HG03064 (cell line): ENCODE data around the gene LRRC26.

ENCODE experiments used
- ATAC-seq: cut with Tn5 transposase; IDR thresholded peaks from one replicate; pipeline ENCODE4 v1.9.1; 2021; ENCODE audit warnings: low read depth; ENCODE audit not compliant: unreplicated experiment

Gene LRRC26

DNA sequence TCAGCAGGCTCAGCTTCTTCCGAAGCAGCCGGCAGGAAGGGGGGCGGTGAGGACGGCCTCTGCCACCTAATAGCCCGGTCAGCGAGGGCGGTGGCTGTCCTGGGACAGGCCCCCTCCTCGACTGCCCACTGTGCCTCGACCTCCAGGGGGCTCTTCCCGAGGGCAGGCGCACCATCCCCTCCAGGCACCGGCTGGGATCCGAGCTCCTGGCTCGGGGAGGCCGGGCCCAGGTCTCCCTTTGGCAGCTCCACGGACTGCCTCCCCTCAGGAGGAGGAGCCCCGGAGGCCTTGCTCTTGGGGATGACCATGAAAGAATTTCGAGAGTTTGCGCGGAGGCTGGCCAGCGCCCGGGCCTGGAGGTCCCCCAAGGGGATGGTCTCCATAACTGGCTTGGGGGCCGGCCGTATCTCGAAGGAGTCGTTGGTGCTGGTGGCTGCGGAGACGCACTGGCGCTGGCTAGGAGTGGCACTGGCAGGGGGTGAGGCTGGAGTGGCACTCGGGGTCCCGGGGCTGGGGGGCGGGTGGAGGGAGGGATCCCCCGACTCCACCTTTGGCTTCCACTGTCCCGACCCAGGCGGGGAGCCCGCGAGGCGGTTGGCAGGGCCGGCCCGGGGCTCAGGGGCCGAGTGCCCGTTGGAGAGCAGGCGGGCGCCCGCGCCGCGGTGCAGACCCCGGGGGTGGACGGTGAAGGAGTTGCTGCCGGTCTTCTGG lies 29.7 kb upstream of the LRRC26 start:
- ATAC-seq, result no peak

DNA sequence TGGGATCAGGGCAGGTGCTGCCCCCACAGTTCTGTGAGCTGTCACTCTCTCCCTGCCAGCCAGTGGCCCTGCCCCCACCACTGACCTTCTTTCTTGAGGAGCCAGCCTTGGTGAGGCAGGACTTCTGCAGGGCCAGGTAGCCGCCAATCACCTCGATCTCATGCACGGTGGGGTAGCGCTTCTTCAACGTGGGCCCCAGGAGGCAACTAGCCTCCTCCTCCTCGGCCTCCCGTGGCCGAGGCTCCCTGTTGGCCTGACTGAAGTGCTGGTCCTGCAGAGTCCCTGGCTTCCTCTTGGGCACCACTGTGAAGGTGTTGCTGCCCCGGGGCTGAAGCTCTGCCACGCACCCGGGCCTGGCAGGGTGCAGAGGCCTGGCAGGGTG lies 29.0 kb upstream of the LRRC26 start:
- no peak for ATAC-seq

GRCh38 chr9:137198051-137198901 lies 28.4 kb upstream of the LRRC26 start:
- ATAC-seq, result no peak

- ATAC-seq, result no peak
These were observed 25.8 kb upstream of the LRRC26 start for GRCh38 chr9:137195525-137196220.

DNA sequence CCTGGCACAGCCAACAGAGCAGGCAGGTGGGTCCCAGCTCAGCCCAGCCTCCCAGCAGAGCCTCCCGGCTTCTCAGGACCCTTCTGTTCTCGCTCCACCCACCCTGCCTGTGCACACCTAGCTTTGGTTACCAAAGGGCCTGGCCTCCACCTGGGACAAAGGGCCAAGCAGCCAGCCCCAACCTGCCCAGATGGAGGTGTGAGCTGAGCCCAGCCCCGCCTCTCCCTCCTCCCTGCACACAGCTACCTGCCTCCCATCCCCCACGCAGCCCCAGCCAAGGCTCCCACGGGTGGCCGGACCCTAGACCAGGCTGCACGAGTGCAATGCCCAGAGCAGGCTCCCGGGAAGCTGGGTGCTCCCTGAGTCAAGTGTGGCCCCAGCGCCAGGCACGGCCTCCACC lies 25.1 kb upstream of the LRRC26 start:
- ATAC-seq, result no peak

DNA sequence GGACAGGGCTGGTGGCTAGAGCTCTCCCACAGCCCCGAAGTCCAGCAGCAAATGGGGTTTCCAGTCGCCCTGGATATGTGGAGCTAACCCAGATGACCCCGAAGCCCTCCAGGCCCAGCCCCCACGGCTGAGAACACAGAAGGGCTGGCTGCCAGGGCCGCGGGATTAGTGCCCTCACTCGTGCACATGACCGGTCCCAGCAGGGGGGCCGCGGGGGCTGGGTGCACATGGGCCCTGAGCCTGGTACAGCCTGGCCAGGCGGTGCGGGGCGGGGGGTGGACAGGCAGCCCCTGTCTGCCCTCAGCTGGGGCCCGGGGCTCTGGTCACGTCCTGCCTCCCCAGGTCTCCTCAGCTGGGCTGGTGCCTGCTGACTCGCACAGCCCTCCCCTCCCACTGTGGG lies 24.5 kb upstream of the LRRC26 start:
- ATAC-seq, result no peak

DNA sequence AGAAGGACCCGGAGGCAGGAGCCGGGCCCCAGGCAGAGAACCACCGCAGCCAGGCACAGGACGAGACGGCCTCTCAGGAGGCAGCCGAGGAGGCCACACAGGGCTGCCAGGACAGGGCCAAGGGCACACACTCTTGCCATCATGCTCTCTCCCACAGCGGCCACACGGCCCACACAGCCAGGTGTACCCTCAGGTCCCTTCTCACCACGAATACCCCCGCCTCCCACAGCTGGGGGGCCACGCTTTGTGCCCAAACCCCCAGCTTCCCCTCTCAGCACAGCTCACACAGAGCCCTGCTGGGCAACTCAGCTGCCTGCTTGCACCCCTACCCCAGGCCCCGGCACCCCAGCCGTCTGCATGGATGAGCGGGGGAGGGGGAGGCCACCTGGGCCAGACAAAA lies 23.9 kb upstream of the LRRC26 start:
- ATAC-seq, result no peak

DNA sequence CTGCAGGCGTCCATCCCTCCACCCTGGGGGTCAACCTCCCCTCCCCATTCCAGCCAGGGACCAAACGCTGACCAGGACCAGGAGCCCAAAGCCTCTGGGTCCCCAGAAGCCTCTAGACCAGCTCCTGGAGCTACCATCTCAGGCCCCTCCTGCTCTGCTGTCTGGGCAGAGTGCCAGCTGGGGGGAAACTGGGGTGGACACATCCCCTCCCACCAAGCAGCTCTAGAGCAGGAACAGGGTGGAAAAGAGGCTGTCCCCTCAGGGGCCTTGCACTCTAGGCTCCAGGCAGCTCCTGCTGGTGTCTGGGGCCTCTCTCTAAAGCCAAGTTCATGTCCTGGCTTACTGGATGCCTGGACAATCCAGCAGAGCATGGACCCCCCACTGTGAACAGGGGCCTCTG lies 23.0 kb upstream of the LRRC26 start:
- ATAC-seq, result no peak

GRCh38 chr9:137192448-137192780 lies 22.6 kb upstream of the LRRC26 start:
- ATAC-seq, result no peak

GRCh38 chr9:137191691-137192447 lies 22.0 kb upstream of the LRRC26 start:
- ATAC-seq, result no peak

GRCh38 chr9:137191245-137191644 lies 21.4 kb upstream of the LRRC26 start:
- ATAC-seq, result no peak

DNA sequence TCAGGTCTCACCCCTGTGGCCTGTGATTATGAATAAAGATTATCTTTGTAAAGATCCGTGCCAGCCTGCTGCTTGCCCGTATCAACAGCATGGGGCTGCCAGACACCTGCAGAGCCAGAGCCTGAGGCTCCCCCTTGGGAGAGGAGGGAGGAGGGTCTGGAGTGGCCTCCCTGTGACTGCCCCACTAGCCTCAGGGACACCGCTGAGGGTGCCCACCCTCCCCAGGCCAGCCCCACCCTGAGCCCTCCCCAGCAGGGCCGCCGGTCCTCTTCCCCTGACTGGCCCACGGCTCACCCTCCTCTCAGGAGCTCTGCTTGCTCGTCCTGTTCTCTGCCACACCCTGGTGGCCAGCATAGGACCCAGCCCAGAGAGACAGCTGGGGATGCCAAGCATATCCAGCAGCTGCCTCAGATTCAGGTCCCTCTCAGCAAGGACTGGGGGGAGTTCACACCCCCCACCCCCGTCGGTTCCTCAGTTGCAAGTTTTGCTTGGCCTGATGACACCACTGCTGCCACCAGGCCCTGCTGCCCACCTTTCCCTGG lies 20.5 kb upstream of the LRRC26 start:
- ATAC-seq, result no peak

DNA sequence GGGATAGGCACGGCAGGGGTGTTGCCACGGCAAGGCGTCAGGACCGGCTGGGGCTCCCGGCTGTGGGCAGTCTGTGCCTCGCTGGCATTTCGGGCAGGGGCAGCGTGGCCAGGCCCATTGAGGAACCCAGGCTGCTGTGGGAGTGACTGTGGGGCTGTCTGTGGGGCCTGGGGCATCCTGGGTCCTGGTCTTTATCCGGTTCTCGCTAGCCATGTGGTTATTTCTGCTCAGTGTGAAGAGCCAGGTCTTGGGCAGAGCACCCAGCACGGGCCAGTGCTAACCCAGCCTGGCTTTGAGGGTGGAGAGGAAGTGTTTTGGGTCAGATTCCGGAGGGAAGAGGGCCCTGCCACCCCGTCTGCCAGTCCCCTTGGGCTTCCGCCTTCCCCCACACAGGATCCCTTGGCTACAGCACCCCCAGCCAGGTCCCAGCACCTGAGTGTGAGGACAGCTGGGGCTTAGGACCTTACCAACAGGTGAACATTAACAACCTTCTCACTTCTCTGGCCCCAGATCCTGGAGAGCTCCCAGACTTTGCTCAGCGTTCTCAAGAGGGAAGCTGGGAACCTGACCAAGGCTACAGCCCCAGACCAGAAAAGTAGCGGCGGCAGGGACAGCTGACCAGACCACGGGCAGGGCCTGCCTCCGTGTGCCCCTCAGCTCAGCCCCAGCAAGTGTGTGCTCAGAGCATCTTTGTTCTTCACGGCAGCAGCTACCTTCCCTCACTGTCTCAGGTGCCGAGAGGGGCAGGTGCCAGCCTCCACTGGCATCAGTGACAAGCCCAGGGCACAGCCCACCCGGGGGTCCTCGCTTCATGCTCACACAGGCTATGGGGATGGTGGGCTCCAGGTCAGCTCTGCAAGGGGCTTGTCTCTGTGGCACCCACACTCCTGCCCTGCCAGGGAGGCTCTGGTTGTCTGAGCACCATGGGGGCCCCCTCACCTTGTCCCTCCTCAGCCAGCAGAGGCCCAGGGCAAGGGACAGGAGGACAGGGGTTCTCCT lies 19.7 kb upstream of the LRRC26 start:
- ATAC-seq, result no peak

- ATAC-seq, result peak; percentile 60
These were observed 18.8 kb upstream of the LRRC26 start, which contains the start of the genes ANAPC2 and SSNA1 for GRCh38 chr9:137188490-137189296. Gene ANAPC2 (minus strand): TSS chr9:137188560. CDS start chr9:137188532, 28 bp downstream. Gene SSNA1 (plus strand): TSS chr9:137188676. CDS start chr9:137188727, 51 bp downstream.

GRCh38 chr9:137188086-137188489 lies 18.2 kb upstream of the LRRC26 start:
- ATAC-seq, result no peak

GRCh38 chr9:137187386-137187785 lies 17.5 kb upstream of the LRRC26 start:
- no peak for ATAC-seq

- no peak for ATAC-seq
These were observed 16.5 kb upstream of the LRRC26 start for GRCh38 chr9:137186385-137186784.

DNA sequence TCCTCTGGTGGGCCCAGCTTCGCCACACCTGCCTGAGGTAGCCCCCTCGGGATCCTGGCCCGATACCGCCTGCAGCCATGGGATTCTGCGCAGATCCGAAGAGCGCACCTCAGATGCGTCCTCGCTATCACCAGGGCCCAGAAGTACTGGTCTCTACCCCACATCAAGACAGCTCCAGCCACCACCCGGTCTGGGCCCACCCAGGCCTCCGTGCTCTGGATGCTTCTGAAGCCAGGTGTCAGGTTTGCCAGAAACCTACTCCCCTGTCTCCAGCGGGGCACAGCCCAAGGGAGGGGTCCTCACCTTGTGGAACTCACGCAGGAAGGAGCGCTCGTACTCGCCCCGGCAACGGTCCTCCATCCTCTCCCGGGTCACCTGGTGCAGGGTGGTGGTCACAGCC lies 16.1 kb upstream of the LRRC26 start:
- ATAC-seq, result no peak
